Activated T-cell treated with anti-CD3 and anti-CD28 coated beads for 1 hour (primary cell): ENCODE measurements around the gene ADRB2.

Source experiments
- DNase-seq: peaks from one replicate; pipeline ENCODE4 v3.0.0-alpha.2; 2020; ENCODE audit warnings: low read depth

The ADRB2 gene

DNA sequence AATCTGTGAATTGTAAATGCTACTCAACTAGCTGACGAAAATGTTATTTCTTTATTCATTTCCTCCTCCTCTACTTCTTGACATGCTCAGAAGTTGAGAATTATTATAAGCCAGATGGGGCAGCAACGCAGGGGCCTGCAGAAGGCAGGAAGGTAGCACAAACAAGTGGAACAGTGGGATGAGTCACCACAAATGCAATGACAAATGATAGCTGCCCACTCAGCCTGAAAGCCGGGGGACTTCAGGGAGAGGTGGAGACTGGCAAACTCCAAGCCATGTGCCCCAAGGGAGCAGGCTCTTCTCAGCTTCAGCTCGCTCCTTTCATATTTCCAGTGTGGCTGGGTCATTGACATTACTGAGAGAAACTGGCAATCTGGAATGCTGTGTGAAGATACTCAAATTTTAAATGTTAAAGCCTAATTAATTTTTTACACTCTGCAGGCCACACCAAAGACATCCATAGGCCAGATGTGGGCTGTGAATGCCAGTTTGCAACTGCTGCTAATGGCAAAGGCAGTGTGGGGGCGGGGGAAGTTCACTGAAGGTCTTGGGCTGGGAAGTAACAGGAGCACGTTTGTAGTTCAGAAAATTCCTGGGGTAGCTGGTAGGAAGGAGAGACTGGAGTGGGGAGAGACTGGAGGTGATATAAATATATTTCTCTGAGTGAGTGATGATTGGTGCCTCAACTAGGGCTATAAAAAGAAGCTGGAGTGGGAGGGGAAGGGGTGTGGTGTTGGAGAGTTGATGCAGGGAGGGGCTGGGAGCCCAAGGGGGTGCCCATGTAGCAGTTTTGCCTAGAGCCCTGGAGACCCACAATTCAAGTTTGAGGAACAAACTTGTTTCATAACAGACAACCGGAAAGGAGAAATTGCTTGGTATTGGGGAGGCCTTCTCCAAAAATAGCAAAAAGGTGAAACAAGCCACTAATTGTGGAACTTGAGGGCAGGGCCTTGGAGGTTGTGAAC, 20.8 kb upstream of the ADRB2 start:
- DNase-seq = no peak

DNA sequence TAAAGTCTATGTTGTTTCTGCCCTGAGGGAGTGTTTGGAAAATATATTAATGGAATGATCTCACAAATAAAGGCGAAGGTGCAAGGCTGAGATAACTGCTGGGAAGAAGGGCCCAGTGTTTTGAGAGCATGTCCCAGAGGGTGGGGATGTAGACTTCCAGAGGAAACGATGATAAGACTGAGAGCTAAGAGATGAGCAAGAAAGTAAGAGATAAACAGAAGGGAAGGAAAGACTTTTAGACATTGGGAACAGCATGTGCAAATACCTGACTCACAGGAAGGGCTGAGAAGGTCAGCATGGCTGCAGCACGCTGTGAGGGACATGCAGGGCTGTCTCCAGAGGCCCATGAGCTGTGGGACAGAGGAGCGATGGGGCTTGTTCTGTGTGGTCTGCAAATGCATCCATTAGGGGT, 19.9 kb upstream of the ADRB2 start:
- no peak for DNase-seq

DNA sequence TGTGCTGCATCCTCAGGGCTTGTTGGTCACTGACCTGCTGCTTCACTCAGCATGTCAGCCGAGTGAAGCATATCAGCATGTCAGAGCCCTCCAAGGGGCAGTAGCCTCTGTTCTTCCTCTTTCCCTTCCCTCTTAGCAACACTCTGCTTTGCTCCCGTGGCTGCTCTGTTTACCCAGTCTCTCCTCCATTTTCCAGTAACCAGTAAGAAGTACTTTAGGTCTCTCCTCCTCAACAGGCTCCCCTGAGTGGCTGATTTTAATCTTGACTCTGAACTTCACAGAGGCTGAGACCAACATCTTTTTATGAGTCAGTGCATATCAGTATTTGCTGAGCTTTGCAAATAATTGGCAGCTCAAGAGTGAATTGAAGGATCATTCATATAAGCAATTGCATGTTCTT, 18.6 kb upstream of the ADRB2 start:
- no peak for DNase-seq

DNA sequence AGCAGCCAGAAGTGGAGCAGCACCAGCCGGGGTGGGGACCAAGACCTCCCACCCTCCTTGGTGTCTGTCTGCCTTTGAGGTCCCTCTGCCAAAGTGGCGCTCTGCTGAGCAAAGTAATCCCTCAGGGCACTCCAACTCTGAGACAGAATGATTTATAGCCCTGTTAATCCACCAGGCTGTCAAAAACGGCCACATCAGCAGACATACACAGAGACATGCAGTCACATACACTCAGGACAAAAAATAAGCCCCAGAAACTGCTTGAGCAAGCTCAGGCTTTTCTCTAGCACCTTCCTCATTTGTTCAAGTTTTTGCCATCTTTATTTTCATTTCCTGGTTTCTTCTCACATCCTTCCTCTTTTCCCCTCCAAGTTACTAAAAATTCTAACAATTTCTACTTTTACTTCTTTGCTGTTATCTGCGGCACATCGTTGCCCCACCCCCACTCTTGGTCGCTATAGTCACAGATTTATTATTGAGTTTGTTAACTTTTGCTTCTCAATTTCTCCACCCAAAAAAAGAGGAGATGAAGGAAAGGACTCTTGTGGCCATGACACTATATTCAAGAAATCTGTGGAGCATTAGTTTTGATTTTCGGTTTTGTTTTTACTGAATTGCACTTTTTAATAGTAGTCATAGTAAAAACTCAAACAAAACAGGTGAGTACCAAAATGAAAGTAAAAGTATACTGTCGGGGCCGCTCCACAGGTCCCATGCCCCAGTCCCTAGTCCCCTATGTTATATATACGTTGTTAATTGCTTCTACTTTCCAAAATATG, 17.4 kb upstream of the ADRB2 start:
- no peak for DNase-seq

DNA sequence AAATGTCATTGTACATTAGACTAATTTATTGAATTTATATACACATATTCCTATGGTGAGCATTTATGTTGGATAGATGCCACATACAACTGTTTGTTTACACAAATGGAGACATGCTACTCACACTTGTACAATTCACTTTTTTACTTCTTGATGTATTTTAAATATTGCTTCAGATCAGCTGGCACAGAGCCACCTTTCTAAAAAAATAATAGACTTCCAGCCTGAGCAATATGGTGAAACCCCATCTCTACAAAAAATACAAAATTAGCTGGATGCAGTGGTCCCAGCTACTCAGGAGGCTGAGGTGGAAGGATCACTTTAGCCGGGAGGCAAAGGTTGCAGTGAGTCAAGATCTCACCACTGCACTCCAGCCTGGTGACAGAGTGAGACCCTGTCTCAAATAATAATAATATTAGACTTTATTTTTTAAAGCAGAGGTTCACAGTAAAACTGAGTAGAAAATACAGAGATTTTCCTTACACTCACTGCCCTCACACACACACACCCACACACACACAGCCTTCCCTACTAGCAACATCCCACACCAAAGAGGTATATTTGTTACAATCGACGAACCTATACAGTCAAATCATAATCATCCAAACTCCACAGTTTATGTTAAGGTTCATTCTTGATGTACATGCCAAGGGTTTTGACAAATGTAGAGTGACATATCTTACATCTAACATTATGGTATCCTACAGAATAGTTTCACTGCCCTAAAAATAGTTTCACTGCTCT, 16.5 kb upstream of the ADRB2 start:
- no peak for DNase-seq

DNA sequence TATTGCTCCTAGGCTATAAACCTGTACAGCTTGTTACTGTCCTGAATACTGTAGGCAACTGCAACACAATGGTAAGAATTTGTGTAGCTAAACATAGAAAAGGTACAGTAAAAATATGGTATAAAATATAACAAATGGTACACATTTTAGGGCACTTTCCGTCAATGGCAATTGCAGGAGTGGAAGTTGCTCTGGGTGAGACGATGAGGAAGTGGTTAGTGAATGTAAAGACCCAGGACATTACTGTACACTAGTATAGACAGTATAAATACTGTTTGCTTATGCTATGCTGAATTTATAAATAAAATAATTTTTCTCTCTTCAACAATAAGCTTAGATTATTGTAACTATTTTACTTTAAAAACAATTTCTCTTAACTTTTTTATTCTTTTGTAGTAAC, 15.6 kb upstream of the ADRB2 start:
- no peak for DNase-seq

DNA sequence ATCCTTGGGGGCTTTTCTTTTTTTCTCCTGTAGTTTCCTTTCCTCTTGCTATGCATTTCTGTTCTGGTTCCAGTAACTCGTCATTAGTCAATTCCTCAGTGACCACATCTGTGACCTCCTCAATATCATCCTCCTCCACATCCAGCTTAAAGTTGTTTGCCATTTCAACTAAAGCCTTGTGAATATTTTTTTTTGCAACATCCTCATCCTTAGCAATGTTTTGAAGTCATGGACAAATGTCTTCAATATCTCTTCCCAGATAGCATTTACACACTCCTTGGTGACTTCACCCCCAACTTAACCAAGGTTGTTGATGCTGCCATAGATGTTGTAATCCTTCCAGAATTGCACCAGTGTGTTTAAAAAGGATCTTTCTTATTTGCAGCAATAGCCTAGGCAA, 14.7 kb upstream of the ADRB2 start:
- no peak for DNase-seq

DNA sequence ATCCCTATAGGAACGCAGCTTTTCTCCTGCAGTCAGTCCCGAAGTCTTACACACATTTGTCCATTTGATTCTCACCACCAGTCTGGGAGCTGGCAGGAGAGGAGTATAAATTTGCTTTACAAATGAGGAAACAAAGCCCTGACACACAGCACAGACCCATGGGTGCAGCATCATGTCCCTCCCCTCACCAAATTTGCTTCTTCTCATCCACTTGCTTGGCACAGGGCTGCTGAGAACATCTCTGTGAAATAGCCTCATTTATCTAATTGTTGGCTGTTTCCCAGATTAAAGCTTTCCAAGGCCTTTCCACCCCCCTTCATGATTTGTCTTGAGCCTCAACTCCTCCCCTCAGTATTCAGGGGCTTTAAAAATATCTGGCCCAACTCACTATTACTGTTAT, 11.3 kb upstream of the ADRB2 start:
- no peak for DNase-seq

DNA sequence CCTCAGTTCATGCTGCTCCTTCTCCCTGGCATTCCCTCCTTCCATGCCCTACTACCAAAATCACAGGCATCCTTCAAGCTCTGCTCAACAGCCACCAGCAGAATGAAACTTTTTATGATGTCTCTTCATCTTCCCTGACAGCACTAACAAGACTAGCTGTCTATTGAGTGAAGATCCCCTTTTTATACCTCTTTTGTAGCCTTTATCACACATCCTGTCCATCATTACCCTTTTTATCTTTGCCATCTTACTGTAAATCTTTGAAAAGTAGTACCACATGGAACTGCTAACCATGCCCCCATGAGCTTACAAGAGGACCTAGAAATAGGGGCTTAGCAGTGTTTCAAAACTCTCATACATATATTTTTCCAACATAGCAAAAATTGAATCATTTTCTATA, 10.8 kb upstream of the ADRB2 start:
- no peak for DNase-seq

DNA sequence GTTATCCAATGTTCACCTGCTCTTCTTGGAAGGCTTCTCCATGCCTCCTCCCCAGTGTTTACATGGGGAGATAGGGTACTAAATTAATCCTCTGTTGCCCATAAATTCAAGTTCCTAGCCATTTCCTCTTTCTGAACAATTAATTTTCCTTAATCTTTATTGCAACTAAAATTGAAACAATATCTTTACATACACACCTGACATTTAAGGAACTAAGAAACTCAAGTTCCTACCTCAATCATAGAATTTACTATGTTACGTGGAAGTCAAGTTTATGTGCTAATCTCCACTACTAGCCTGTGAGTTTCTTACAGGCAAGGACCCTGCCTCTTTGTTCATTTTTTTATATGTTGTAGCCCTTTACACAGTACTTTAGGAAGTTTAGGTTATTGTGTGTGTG, 10.1 kb upstream of the ADRB2 start:
- no peak for DNase-seq

DNA sequence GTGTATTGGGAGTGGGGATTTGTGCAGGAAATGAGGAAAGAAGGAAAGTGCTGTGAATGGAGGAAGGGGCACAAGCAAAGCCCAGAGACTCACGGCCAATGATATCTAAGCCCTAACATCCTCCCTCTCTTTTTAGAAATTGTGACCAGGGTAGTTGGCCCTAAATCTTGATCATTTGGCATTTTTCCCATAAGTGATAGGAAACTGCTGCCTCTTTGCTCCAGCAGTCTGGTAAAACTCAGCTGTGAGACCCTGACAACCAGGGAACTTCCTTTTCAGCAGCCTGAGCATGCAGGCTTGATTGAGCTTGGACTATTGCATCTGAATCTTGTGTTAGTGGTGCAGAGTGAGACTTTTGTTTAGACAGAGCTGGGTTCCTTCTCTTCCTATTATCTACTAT, 9.6 kb upstream of the ADRB2 start:
- DNase-seq = no peak

DNA sequence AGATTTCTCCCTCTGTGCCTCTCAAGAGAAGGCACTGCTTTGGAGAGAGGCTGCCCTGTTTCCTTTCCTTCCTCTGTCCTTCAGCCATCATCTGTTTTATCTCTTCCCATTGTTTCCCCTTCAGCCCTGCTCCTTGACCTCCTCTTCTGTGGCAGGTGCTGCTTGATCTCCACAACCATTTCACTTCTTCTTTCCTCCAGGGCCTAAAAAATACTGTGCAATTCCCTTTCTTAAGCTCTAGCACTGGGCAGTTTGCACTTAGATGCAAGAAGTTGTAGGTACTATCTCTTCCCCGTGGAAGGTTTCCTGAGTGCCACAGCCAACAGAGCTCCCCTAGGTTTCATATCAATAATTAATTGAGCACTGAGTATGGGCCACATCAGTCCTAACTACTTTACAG, 8.8 kb upstream of the ADRB2 start:
- no peak for DNase-seq

DNA sequence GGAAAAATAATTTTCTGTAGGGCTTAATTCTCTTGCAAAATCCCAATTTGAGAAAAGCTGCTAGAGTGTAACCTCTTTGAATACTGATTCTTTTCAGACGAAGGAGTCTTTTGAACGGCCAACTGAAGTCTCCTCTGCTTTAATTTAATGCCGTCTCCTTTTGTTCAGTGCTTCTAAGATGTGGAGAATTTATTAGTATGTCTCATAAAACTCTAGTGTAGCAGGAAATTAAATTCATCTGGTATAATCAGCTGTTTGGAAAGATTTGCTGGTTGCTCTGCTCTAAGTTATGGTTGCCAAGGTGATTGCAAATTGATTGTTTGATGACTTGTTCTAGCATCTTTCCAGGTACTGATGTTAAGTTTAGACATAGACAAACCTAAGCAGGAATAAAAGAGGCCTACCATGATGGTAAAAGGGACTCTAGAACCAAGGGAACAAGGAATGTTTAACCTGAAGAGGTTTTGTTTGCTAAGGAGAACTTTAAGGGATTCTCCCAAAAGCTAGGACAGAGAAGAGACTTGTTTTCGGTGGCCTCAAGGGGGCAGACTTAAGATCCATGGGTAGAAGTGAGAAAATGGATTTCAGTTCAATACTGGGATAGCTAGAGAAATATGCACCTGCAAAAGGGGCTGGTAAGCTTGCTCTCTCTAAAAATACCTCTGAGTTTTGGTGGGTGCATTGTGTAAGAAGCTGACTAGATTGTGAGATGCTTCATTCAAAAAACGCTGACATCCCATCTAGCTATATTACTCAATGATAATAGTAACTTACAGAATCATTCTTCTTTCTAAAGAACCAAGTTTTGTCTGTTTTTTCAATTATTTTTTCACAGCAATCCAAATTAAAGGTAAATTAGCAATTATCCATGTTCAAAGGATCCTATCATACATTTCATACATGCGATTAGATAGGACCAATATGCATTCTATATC, 5.7 kb upstream of the ADRB2 start:
- no peak for DNase-seq

DNA sequence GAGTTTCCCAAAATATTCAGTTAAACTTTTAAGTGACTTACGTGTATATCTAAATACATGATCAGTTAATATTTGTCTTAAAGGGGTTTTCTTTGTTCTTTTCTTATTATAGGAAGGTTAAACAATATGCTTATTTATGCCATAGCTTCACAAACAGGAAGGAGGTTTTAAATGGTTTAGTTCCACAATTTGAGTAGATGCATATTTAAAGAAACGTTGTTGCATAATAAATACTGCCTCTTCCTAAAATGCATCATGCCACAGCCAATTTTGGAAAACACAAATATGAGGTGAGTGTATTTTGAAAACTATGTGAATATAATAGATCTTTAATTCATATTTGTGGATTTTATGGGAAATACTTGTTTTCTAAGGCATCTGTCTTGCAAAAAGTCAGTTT, 2.5 kb upstream of the ADRB2 start:
- DNase-seq = no peak

DNA sequence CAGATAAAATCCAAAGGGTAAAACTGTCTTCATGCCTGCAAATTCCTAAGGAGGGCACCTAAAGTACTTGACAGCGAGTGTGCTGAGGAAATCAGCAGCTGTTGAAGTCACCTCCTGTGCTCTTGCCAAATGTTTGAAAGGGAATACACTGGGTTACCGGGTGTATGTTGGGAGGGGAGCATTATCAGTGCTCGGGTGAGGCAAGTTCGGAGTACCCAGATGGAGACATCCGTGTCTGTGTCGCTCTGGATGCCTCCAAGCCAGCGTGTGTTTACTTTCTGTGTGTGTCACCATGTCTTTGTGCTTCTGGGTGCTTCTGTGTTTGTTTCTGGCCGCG, 727 bp upstream of the ADRB2 start:
- no peak for DNase-seq

DNA sequence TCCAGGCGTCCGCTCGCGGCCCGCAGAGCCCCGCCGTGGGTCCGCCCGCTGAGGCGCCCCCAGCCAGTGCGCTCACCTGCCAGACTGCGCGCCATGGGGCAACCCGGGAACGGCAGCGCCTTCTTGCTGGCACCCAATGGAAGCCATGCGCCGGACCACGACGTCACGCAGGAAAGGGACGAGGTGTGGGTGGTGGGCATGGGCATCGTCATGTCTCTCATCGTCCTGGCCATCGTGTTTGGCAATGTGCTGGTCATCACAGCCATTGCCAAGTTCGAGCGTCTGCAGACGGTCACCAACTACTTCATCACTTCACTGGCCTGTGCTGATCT, 294 bp downstream of the ADRB2 start:
- DNase-seq = no peak

DNA sequence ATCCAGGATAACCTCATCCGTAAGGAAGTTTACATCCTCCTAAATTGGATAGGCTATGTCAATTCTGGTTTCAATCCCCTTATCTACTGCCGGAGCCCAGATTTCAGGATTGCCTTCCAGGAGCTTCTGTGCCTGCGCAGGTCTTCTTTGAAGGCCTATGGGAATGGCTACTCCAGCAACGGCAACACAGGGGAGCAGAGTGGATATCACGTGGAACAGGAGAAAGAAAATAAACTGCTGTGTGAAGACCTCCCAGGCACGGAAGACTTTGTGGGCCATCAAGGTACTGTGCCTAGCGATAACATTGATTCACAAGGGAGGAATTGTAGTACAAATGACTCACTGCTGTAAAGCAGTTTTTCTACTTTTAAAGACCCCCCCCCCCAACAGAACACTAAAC, 1.3 kb downstream of the ADRB2 start:
- DNase-seq = no peak

DNA sequence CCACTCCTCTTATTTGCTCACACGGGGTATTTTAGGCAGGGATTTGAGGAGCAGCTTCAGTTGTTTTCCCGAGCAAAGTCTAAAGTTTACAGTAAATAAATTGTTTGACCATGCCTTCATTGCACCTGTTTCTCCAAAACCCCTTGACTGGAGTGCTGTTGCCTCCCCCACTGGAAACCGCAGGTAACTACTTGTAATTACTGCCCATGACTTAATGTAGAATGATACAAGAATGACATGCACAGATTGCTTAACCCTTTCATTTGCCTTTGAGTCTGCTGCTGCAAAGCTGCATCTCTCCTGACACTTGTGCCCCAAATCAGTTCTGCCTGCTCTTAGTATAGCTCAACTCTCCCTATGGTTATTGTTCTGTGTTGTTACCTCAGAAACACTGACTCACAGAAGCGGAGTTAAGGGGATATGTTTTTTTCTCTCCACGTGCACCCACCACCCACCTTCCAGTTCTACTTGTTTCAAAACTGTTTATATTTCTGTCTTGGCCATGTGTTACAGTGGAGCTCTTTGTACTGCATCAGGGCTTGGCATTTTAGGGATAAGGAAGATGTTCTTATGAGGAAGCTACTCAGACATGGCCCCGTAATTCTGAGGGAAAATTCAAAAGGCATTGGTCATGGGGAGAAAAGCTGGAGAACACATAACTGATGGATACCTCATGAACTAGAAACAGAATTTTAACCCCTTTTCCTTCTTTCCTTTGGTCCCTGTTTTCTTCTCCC, 2.3 kb downstream of the ADRB2 start:
- DNase-seq = no peak

DNA sequence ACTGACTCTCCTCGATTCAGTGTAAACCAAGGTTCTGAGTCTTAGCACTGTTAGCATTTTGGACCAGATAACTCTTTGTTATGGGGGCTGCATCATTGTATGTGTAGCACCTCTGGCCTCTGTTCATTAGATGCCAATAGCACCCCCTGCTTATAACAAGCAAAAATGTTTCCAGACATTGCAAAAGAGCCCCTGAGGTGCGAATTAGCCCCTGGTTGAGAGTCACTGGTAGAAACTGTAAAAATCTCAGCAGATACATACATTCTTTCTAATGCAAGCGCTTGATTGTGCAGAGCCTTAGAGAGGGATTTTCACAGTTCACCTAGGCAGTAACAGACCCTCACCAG, 2.8 kb downstream of the ADRB2 start:
- no peak for DNase-seq

DNA sequence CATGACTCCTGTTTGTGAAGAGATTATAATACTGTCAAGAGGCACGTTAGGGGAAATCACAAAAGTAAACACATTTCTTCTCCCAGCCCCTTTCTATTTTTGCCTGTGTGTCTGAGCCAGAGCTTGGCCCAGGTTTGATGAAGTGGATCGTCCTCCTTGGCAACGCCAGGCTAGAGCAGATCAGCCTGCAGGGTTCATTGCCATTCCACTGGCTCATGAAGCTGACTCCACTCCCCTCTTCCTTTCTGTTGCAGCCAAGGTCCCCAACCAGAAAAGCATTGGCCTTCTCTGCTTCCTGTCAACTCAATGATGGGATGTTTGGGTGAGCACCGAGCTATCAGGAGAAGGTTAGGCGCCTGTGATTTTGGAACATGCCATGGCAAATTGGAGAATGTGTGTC, 3.3 kb downstream of the ADRB2 start:
- DNase-seq = no peak

DNA sequence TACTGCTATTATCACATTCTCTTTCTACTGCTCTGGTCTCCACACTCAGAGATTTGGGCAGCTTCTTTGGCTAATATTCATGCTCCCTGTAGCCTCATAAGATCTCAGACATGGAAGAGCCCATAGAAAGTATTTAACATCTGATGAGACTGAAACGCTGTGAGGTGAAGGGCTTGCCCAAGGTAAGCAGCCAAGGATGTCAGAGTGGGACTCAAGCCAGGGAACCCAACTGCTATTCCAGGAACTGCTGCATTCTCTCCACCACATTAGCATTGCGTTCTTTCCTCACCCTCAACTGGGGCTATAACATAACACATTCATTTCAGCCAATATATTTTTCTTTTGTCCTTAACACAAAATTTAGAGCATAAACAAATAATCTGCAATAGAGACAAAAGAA, 3.8 kb downstream of the ADRB2 start:
- DNase-seq = no peak
